Thyroid gland (tissue), 4 donors: Measurements from ENCODE around the gene TGM2.

Source experiments
- POLR2A ChIP-seq, 2 donors: fragments of 450-650 bp; IDR thresholded peaks; one replicate each; pipeline ENCODE4 v1.6.1; 2017; ENCODE audit warnings: antibody characterized with exemption in 2 of 2, mild to moderate bottlenecking in 2 of 2, moderate library complexity in 1 of 2
- TF ChIP-seq, protein P1 (sequence below), 6 experiments: fragments of 200-600 bp in 3 of 6; fragments of 450-650 bp in 3 of 6; sonication (generic) in 3 of 6; IDR thresholded peaks; one replicate each; pipeline ENCODE4 v1.5.1; 2016 to 2019; ENCODE audit warnings: antibody characterized with exemption in 6 of 6, mild to moderate bottlenecking in 2 of 6, inconsistent platforms in 1 of 6, moderate library complexity in 1 of 6

DNA sequence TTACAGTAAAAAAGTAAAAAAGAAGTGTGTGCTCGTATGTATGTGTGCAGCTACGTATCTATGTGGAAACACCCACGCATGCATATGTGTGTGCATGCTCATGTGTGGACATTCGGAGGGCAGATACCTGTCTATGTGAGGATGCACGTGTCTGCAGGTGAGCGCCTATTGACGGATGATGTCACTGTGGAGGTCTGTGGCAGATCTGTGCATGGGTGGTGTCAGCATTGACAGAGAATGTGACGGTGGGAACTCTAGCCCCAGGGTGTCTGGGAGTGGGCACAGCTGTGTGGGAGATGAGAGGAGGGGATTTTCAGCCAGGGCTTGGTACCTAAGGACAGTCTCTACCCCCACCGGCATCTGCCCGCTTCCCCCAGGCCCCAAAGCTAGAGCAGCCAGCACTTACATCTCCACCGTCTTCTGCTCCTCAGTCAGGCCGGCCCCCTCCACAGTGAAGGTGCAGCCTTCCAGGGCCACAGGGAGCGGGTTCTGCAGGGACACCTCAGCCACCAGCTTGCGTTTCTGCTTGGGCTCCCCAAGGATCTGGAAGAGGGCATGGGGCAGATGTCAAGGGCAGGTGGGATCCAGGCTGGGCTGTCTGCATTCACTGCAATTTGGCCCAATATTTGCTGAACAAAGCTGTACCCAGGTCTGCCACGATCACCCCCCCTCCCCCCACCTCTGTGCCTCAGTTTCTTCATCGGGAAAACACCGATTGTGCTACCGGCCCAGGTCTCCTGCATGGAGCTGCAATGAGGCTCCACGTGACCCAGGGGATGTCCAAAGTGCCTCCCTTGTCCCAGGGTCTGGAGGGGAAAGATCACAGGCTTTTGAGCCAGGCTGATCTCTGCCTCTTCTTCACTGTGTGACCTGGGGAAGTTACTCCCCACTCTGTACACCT is 34.1 kb downstream of the TGM2 start:
- TF ChIP-seq, protein P1, sequence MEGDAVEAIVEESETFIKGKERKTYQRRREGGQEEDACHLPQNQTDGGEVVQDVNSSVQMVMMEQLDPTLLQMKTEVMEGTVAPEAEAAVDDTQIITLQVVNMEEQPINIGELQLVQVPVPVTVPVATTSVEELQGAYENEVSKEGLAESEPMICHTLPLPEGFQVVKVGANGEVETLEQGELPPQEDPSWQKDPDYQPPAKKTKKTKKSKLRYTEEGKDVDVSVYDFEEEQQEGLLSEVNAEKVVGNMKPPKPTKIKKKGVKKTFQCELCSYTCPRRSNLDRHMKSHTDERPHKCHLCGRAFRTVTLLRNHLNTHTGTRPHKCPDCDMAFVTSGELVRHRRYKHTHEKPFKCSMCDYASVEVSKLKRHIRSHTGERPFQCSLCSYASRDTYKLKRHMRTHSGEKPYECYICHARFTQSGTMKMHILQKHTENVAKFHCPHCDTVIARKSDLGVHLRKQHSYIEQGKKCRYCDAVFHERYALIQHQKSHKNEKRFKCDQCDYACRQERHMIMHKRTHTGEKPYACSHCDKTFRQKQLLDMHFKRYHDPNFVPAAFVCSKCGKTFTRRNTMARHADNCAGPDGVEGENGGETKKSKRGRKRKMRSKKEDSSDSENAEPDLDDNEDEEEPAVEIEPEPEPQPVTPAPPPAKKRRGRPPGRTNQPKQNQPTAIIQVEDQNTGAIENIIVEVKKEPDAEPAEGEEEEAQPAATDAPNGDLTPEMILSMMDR (IDR thresholded peaks at IDR 0.05): no peak
- no peak for TF ChIP-seq POLR2A (IDR thresholded peaks at IDR 0.05)
